HFFc6 (cell line): ENCODE measurements around the gene SLC30A10. TPM values are rescaled to one million over a fixed set of nuclear protein-coding genes. Genes with fewer than 3 reads are reported as not detected.
"Not testable (repeated sequence)": the region's sequence is repeated elsewhere in the genome, so short reads cannot be mapped to it uniquely, and the experiment has no call there.

Source experiments
- DNase-seq: peaks from one replicate; pipeline ENCODE4 v3.0.0-alpha.2; 2018
- H3K27ac Mint-ChIP-seq: 2 replicates; pipeline ENCODE4 v1.8.0; 2020; ENCODE audit warnings: mild to moderate bottlenecking, mixed read lengths
- H3K27me3 Mint-ChIP-seq: 2 replicates; pipeline ENCODE4 v1.8.0; 2021; ENCODE audit warnings: mild to moderate bottlenecking, moderate library complexity, mixed read lengths; ENCODE audit not compliant: insufficient read depth
- H3K36me3 Mint-ChIP-seq: 2 replicates; pipeline ENCODE4 v1.8.0; 2021; ENCODE audit warnings: low read depth, mixed read lengths
- H3K4me1 Mint-ChIP-seq: 2 replicates; pipeline ENCODE4 v1.8.0; 2020; ENCODE audit warnings: low read depth, mixed read lengths
- H3K4me3 Mint-ChIP-seq: 2 replicates; pipeline ENCODE4 v1.8.0; 2020; ENCODE audit warnings: mild to moderate bottlenecking, moderate library complexity, mixed read lengths
- H3K9me3 Mint-ChIP-seq: 2 replicates; pipeline ENCODE4 v1.8.0; 2020; ENCODE audit warnings: mild to moderate bottlenecking, mixed read lengths
- total RNA-seq, 6 experiments: library from RNA; stranded (reverse); fragmentation: NEBNext Ultra II Directional; extraction: Animal tissue kit (Norgen Biotek cat#: 25700); gene quantifications; 2 replicates in 1 of 6; 3 replicates in 5 of 6; pipeline ENCODE4 v1.2.3, GENCODE V29; 2021
- TF ChIP-seq, protein P1 (sequence below): fragments of 200-600 bp; sonication (generic); IDR thresholded peaks from 2 replicates; pipeline ENCODE4 v1.5.0; 2021; ENCODE audit warnings: antibody characterized with exemption, mild to moderate bottlenecking

SLC30A10 gene
- total RNA-seq, 6 experiments from 2014 or later, result not detected

DNA sequence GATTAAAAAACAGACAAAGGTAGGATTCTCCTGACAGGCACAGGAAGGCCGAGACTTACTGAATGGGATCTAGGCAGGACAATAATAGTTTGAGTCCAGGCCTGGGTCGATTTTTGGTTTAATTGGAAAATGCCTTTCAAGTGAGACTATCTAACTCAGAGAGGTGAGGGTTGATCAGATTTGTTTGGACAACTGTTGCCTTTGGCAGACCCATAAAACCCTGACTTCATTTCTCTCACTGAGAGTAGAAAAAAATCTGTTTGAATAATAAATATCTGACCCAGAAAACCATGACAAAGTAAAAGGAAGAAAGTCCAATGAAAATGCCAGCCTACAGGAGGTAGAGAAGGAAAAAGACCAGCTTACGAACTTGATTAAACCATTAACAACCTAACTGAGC lies 12.3 kb upstream of the SLC30A10 start:
- H3K9me3 Mint-ChIP-seq, result peaks cover 9% of the 10 kb centered on the region
- peaks cover 5% of the 10 kb centered on the region; the same call in 1 of the 2 replicates for H3K36me3 Mint-ChIP-seq
- no peak overlapping the region for H3K4me3 Mint-ChIP-seq
- no peak overlapping the region for H3K27ac Mint-ChIP-seq
- DNase-seq, result no peak
- no peaks in the 10 kb centered on the region for H3K27me3 Mint-ChIP-seq
- H3K4me1 Mint-ChIP-seq, result no peaks in the 10 kb centered on the region
- TF ChIP-seq, protein P1, sequence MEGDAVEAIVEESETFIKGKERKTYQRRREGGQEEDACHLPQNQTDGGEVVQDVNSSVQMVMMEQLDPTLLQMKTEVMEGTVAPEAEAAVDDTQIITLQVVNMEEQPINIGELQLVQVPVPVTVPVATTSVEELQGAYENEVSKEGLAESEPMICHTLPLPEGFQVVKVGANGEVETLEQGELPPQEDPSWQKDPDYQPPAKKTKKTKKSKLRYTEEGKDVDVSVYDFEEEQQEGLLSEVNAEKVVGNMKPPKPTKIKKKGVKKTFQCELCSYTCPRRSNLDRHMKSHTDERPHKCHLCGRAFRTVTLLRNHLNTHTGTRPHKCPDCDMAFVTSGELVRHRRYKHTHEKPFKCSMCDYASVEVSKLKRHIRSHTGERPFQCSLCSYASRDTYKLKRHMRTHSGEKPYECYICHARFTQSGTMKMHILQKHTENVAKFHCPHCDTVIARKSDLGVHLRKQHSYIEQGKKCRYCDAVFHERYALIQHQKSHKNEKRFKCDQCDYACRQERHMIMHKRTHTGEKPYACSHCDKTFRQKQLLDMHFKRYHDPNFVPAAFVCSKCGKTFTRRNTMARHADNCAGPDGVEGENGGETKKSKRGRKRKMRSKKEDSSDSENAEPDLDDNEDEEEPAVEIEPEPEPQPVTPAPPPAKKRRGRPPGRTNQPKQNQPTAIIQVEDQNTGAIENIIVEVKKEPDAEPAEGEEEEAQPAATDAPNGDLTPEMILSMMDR, result no peak

DNA sequence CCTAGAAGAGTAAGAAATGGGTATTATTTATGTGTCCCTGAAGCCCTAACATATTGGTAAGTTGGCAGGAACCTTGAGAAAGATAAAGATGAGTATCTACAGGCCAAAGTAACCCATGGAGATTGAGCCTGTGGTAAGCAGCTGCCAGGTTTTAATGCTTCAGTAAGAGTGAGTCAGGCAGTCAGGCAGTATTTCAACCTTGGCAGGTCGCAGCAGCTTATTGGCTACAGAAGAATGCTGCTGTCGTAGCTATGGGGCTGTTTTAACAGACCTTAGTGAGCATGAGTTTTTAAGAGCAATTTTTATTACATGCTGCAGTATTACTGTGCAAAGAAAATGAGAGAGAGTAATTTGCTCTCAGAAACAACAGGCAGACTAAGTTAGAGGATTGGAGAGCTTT lies 10.3 kb upstream of the SLC30A10 start:
- DNase-seq, result peak; percentile 3
- H3K9me3 Mint-ChIP-seq, result peaks cover 11% of the 10 kb centered on the region
- H3K4me1 Mint-ChIP-seq, result no peaks in the 10 kb centered on the region
- TF ChIP-seq, protein P1, result no peak
- no peak overlapping the region for H3K4me3 Mint-ChIP-seq
- H3K27ac Mint-ChIP-seq, result no peak overlapping the region
- peaks cover 5% of the 10 kb centered on the region; the same call in 1 of the 2 replicates for H3K36me3 Mint-ChIP-seq
- H3K27me3 Mint-ChIP-seq, result no peaks in the 10 kb centered on the region

GRCh38 chr1:219933763-219934162 lies 5.4 kb upstream of the SLC30A10 start:
- not testable (repeated sequence) for H3K27me3 Mint-ChIP-seq, DNase-seq, H3K4me1 Mint-ChIP-seq, H3K36me3 Mint-ChIP-seq, H3K27ac Mint-ChIP-seq, H3K4me3 Mint-ChIP-seq
- peaks cover 16% of the 10 kb centered on the region for H3K9me3 Mint-ChIP-seq

DNA sequence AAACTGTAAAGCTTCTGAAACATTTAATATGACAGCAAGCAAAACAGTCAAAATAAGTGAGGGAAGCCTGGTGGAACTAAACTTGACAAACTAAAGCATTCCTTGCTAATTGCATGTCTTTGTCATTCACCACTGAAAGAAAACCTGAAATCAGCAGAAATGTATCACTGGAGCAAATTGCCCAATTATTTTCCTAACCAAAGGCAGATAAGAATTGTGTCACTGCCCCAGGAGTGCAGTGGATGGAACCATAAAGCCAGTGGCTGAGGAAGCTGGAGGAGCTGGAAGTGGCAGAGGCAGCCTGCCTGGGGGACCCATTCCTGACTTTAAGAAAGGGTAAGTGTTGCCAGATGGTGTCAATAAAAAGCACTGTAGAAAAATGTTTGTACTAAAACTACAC lies 2.7 kb upstream of the SLC30A10 start:
- H3K27me3 Mint-ChIP-seq, result peaks cover 1% of the 10 kb centered on the region; the same call in 1 of the 2 replicates

GRCh38 chr1:219928791-219929118 lies 398 bp upstream of the SLC30A10 start:
- Mint-ChIP-seq H3K36me3 (no peaks in the 10 kb centered on the region), H3K4me3 (no peak overlapping the region), H3K4me1 (no peaks in the 10 kb centered on the region), H3K27ac (no peak overlapping the region), H3K27me3 (peaks cover 1% of the 10 kb centered on the region; the same call in 1 of the 2 replicates), H3K9me3 (peaks cover 26% of the 10 kb centered on the region)
- DNase-seq, result no peak
- TF ChIP-seq, protein P1, result no peak

More for the DNA sequence above, 2.7 kb upstream of the SLC30A10 start:
- Mint-ChIP-seq H3K9me3 (peaks cover 28% of the 10 kb centered on the region), H3K4me1 (no peaks in the 10 kb centered on the region), H3K36me3 (no peaks in the 10 kb centered on the region), H3K27ac (no peak overlapping the region), H3K4me3 (no peak overlapping the region)
- DNase-seq, result no peak
- TF ChIP-seq, protein P1, result no peak

DNA sequence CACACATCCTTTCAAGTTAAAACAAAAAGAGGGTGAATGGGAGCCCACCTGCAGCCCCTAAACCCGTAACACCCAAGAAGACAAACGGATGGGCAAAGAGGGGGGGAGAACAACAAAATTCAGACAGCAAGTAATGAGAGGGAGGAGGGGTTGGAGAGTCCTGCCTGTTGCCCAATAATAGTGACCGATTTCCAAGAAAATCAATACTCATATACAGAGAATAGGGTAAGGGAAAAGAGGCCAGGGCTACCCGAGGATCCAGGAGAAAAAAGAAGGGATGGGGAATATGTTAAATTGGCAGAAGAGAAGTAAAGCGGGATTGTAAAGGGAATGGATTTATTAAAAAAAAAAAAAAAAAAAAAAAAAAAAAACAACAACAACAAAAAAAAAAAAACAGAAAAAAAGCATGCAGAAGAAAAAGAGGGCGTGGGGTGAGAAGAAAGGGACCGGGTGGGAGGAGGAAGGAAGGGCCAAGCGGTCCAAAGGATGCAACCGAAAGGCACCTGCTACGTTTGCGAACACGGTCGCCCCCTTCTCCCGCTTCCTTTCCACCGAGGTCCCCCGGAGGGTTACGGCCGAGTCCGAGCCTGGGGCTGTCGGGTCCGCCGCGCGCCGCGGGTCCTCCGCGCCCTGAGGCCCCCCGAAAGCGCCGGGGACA lies 930 bp downstream of the SLC30A10 start:
- H3K4me1 Mint-ChIP-seq, result no peaks in the 10 kb centered on the region
- H3K4me3 Mint-ChIP-seq, result no peak overlapping the region
- no peaks in the 10 kb centered on the region for H3K36me3 Mint-ChIP-seq
- no peak for DNase-seq
- peaks cover 21% of the 10 kb centered on the region for H3K9me3 Mint-ChIP-seq
- TF ChIP-seq, protein P1, result no peak
- H3K27ac Mint-ChIP-seq, result no peak overlapping the region
- peaks cover 1% of the 10 kb centered on the region; the same call in 1 of the 2 replicates for H3K27me3 Mint-ChIP-seq
